Smooth muscle cell (in vitro differentiated cells): ENCODE results near the gene PTPRO. TPM values are rescaled to one million over a fixed set of nuclear protein-coding genes. Genes with fewer than 3 reads are reported as not detected.

Experiments used
- DNase-seq: peaks from one replicate; lab custom pipeline; 2025; ENCODE audit not compliant: unreplicated experiment; lab: John Stamatoyannopoulos, UW
- H2AFZ ChIP-seq: fragments of 200-600 bp; sonication (generic); 2 replicates; pipeline ENCODE4 v1.6.0; 2016; ENCODE audit warnings: antibody characterized with exemption, low read depth, mild to moderate bottlenecking
- H3F3A ChIP-seq: fragments of 200-600 bp; sonication (generic); 2 replicates; pipeline ENCODE4 v1.6.0; 2017; ENCODE audit warnings: antibody characterized with exemption, low read depth
- H3K27ac ChIP-seq: fragments of 200-600 bp; sonication (generic); 2 replicates; pipeline ENCODE4 v1.5.1; 2016; ENCODE audit warnings: low read depth, mild to moderate bottlenecking
- H3K27me3 ChIP-seq: fragments of 200-600 bp; sonication (generic); 2 replicates; pipeline ENCODE4 v1.6.1; 2016; ENCODE audit warnings: low read depth, mild to moderate bottlenecking
- H3K36me3 ChIP-seq: fragments of 200-600 bp; sonication (generic); 2 replicates; pipeline ENCODE4 v1.5.1; 2016; ENCODE audit warnings: low read depth
- H3K4me1 ChIP-seq: fragments of 200-600 bp; sonication (generic); 2 replicates; pipeline ENCODE4 v1.5.1; 2016; ENCODE audit warnings: low read depth
- H3K4me2 ChIP-seq: fragments of 200-600 bp; sonication (generic); 2 replicates; pipeline ENCODE4 v1.6.0; 2016; ENCODE audit warnings: mild to moderate bottlenecking
- H3K4me3 ChIP-seq: fragments of 200-600 bp; sonication (generic); 2 replicates; pipeline ENCODE4 v1.5.1; 2016; ENCODE audit warnings: mild to moderate bottlenecking
- H3K79me2 ChIP-seq: fragments of 200-600 bp; sonication (generic); 2 replicates; pipeline ENCODE4 v1.6.0; 2016; ENCODE audit warnings: low read depth, mild to moderate bottlenecking
- H3K9ac ChIP-seq: fragments of 200-600 bp; sonication (generic); 2 replicates; pipeline ENCODE4 v1.6.0; 2016; ENCODE audit warnings: low read depth
- H3K9me3 ChIP-seq: fragments of 200-600 bp; sonication (generic); replicated peaks from 2 replicates; pipeline ENCODE4 v1.5.1; 2016; ENCODE audit warnings: low read depth
- H4K20me1 ChIP-seq: fragments of 200-600 bp; sonication (generic); 2 replicates; pipeline ENCODE4 v1.6.0; 2016; ENCODE audit warnings: low read depth
- WGBS: methylation state at CpG from one replicate; pipeline ENCODE4 v1.1.7; 2016; ENCODE audit warnings: low lambda C conversion rate; 5-methylcytosine and 5-hydroxymethylcytosine counted together
- polyA plus RNA-seq: library from polyadenylated mRNA; unstranded; fragments of >200 nt; fragmentation: Nextera tagmentation; extraction: Ambion mirVana; gene quantifications from 2 replicates; pipeline ENCODE4 v1.2.1, GENCODE V29; 2016
- total RNA-seq: library from RNA; depleted of rRNA; stranded (reverse); fragments of >200 nt; gene quantifications from 2 replicates; pipeline ENCODE4 v1.2.3, GENCODE V29; 2014
- TF ChIP-seq, protein P1 (sequence below): fragments of 200-600 bp; sonication (generic); IDR thresholded peaks from 2 replicates; pipeline ENCODE4 v1.5.1; 2017; ENCODE audit warnings: borderline replicate concordance, mild to moderate bottlenecking, antibody characterized with exemption; ENCODE audit not compliant: insufficient read depth, poor library complexity, severe bottlenecking

The PTPRO gene
- total and polyA plus RNA-seq, 2 experiments from 2014 or later, result not detected

DNA sequence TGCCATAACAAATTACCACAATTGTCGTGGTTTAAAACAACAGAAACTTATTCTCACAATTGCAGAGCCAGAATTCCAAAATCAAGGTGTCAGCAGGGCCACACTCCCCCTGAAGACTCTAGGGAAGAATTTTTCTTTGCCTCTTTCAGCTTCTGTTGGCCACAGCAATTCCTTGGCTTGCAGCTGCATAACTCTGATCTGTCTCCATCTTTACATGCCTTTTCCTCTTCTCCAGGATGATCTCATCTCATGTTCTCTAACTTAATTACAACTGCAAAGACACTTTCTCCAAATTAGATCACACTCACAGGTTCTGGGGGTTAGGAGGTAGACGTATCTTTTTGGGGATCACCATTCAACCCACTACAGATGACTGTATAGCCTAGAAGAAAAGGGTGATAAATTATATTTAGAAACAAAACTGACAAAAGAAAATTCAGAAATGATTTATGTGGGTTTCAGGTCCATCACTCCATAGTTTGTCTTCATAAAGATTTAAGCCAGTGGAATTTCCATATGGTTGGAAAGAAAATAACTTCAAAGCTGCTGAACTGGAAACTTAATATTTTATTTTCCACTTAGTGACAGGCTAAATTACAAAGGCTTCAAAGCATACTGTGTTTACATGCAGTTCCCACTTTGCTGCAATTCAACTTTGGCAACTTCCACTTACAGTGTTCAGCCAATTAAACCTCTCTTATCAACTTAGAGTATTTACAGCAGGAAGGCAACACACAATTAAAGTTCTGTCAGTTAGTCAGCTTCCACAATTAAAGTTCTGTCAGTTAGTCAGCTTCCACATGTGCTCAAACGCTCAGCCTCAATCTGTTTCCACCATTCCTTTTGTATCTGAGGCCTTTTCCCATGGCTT lies 253.6 kb downstream of the PTPRO start:
- DNase-seq, result no peak
- Histone ChIP-seq H4K20me1 (no peaks in the 10 kb centered on the region), H3K79me2 (no peaks in the 10 kb centered on the region), H3K4me2 (no peak overlapping the region), H3K9ac (no peak overlapping the region), H3K27ac (no peak overlapping the region), H3K36me3 (no peaks in the 10 kb centered on the region), H3K27me3 (no peaks in the 10 kb centered on the region), H3K9me3 (no peaks in the 10 kb centered on the region), H3F3A (no peaks in the 10 kb centered on the region), H3K4me3 (no peak overlapping the region), H2AFZ (no peak overlapping the region), H3K4me1 (no peaks in the 10 kb centered on the region)
- TF ChIP-seq, protein P1, sequence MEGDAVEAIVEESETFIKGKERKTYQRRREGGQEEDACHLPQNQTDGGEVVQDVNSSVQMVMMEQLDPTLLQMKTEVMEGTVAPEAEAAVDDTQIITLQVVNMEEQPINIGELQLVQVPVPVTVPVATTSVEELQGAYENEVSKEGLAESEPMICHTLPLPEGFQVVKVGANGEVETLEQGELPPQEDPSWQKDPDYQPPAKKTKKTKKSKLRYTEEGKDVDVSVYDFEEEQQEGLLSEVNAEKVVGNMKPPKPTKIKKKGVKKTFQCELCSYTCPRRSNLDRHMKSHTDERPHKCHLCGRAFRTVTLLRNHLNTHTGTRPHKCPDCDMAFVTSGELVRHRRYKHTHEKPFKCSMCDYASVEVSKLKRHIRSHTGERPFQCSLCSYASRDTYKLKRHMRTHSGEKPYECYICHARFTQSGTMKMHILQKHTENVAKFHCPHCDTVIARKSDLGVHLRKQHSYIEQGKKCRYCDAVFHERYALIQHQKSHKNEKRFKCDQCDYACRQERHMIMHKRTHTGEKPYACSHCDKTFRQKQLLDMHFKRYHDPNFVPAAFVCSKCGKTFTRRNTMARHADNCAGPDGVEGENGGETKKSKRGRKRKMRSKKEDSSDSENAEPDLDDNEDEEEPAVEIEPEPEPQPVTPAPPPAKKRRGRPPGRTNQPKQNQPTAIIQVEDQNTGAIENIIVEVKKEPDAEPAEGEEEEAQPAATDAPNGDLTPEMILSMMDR, result no peak
- WGBS, result 58% methylated on average over 3 of the region's 3 CpGs

DNA sequence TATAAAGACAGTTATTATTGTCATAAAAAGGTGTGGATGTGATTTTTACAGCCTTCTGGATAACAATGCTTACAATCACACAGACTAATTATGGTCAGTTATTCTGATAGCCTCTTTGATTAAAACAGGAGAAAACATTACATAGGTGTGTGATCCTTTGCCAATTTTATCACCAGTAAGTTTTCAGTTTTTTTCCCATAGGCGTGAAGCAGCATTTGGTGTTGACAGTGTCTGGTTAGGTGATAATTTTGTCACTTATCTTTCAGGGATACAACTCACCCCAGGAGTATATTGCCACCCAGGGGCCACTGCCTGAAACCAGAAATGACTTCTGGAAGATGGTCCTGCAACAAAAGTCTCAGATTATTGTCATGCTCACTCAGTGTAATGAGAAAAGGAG lies 258.1 kb downstream of the PTPRO start:
- Histone ChIP-seq H3K9me3 (no peaks in the 10 kb centered on the region), H4K20me1 (no peaks in the 10 kb centered on the region), H3K4me1 (peaks cover 6% of the 10 kb centered on the region), H2AFZ (no peak overlapping the region), H3K27me3 (no peaks in the 10 kb centered on the region), H3K79me2 (no peaks in the 10 kb centered on the region), H3K36me3 (no peaks in the 10 kb centered on the region), H3K4me3 (no peak overlapping the region), H3K9ac (no peak overlapping the region), H3K4me2 (no peak overlapping the region), H3F3A (no peaks in the 10 kb centered on the region), H3K27ac (no peak overlapping the region)
- no peak for DNase-seq
- WGBS, result 100% methylated on average over 1 of the region's 1 CpG
- TF ChIP-seq, protein P1, result no peak

DNA sequence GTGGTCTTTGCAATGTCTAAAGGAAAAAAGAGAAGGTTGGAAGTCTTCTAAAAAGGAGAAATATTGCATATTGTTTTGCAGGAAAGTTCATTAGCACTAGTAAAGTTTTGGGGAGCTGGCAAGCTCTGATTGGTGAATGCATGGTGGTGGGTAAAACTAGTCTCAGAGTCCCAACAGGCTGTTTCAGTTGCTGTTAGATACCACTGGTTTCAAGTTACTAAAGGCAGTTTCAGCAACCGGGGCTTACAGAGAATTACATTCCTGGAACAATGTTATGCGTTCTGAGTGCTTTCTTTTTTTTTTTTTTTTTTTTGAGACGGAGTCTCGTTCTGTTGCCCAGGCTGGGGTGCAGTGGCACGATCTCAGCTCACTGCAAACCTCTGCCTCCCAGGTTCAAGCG lies 258.7 kb downstream of the PTPRO start:
- peaks cover 2% of the 10 kb centered on the region for H3K27me3 ChIP-seq
- peaks cover 6% of the 10 kb centered on the region for H3K4me1 ChIP-seq
- no peak overlapping the region for H3K9ac ChIP-seq
- WGBS, result 77% methylated on average over 6 of the region's 6 CpGs
- H3K27ac ChIP-seq, result no peak overlapping the region
- no peaks in the 10 kb centered on the region for H3K9me3 ChIP-seq
- no peaks in the 10 kb centered on the region for H3K36me3 ChIP-seq
- H3K4me3 ChIP-seq, result no peak overlapping the region
- H4K20me1 ChIP-seq, result no peaks in the 10 kb centered on the region
- H3K79me2 ChIP-seq, result no peaks in the 10 kb centered on the region
- TF ChIP-seq, protein P1, result no peak
- no peak for DNase-seq
- H3F3A ChIP-seq, result no peaks in the 10 kb centered on the region
- no peak overlapping the region for H2AFZ ChIP-seq
- no peak overlapping the region for H3K4me2 ChIP-seq

DNA sequence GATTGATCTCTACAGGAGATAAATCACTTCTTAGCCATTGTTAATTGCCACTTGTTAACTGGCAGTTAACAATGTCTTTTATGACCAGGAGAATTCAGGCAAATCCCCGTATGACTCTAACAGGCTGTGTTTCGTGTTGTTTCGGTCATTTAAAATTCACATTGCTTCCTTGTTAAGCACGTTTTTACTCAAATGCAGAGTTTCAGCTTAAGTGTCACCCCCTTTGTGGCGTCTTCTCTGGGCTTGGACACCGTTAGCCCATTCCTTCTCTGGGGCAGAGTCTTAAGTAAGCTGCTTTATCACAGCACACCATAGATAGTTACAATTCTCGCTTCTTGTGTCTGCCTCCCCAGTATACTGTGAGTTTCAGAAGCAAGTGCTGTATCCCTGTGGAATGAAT lies 261.5 kb downstream of the PTPRO start:
- Histone ChIP-seq H3K4me3 (no peak overlapping the region), H3K9me3 (no peaks in the 10 kb centered on the region), H3K4me1 (peaks cover 6% of the 10 kb centered on the region), H4K20me1 (no peaks in the 10 kb centered on the region), H2AFZ (peak overlapping the region; percentile 3), H3K4me2 (no peak overlapping the region), H3K27ac (no peak overlapping the region), H3K27me3 (peaks cover 4% of the 10 kb centered on the region), H3K79me2 (no peaks in the 10 kb centered on the region), H3K9ac (no peak overlapping the region), H3F3A (no peaks in the 10 kb centered on the region), H3K36me3 (no peaks in the 10 kb centered on the region)
- DNase-seq, result no peak
- TF ChIP-seq, protein P1, result no peak
- WGBS, result 54% methylated on average over 7 of the region's 7 CpGs
